ENCODE results near the gene LHPP. TPM values are rescaled to one million over a fixed set of nuclear protein-coding genes. Genes with fewer than 3 reads are reported as not detected.

The LHPP gene
- total RNA-seq, 1 experiment from 2014 or later: 6.6 TPM

DNA sequence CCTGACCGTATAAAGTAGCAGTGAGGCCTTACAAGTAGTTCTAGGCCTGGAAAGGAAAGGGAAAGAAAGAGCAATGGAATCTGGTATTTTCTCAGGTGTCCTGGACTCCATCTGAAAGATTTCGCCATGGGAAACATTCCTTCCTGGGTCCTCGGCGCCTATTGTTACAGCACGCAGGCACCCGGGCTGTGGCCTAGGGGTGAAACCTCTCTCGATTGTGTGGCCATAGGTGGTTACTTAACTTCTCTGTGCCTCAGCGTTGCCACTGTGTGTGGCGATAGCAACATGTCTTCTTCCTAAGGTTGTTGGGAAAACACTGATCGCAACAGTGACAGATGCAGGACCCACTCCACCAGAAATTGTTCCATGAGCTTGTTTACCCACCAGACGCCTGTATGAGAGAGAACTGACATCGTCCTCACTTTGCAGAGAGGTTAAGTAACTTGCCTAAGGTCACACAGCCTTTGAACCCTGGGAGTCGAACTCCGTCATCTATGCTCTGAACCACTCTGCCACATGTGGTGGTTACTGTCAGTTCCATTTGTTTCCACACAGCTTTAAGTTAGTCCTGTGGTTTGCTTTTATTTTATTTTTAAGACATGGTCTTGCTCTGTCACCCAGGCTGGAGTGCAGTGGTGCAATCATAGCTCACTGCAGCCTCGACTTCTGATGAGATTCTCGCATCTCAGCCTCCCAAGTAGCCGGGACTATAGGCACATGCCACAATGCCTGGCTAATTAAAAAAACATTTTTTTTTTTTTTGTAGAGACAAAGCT, 73.4 kb downstream of the LHPP start:
- Histone ChIP-seq H3K9me2 (replicated peaks; ENCODE audit: low read length) (no peaks in the 10 kb centered on the region), H4K20me1 (ENCODE audit: low read length) (no peaks in the 10 kb centered on the region), H3F3A (ENCODE audit: low read length, unreplicated experiment) (no peaks in the 10 kb centered on the region), H3K36me3 (ENCODE audit: low read depth, low read length) (no peaks in the 10 kb centered on the region), H3K9me3 (ENCODE audit: low read length) (no peaks in the 10 kb centered on the region), H2AFZ (ENCODE audit: low read length) (no peak overlapping the region), H3K27me3 (ENCODE audit: low read length) (no peaks in the 10 kb centered on the region), H3K4me2 (ENCODE audit: low read length) (no peak overlapping the region), H3K9ac (ENCODE audit: low read length) (no peak overlapping the region), H3K4me1 (ENCODE audit: insufficient read depth, low read length) (no peaks in the 10 kb centered on the region), H3K4me3 (ENCODE audit: low read length) (no peak overlapping the region), H3K27ac (ENCODE audit: low read length) (no peak overlapping the region), H3K79me2 (ENCODE audit: low read length) (no peaks in the 10 kb centered on the region)
- intact Hi-C loops (cut with micrococcal nuclease): no loop called here
- no peak for ATAC-seq
- TF ChIP-seq, protein P1, sequence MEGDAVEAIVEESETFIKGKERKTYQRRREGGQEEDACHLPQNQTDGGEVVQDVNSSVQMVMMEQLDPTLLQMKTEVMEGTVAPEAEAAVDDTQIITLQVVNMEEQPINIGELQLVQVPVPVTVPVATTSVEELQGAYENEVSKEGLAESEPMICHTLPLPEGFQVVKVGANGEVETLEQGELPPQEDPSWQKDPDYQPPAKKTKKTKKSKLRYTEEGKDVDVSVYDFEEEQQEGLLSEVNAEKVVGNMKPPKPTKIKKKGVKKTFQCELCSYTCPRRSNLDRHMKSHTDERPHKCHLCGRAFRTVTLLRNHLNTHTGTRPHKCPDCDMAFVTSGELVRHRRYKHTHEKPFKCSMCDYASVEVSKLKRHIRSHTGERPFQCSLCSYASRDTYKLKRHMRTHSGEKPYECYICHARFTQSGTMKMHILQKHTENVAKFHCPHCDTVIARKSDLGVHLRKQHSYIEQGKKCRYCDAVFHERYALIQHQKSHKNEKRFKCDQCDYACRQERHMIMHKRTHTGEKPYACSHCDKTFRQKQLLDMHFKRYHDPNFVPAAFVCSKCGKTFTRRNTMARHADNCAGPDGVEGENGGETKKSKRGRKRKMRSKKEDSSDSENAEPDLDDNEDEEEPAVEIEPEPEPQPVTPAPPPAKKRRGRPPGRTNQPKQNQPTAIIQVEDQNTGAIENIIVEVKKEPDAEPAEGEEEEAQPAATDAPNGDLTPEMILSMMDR (conservative IDR thresholded peaks at IDR 0.05; ENCODE audit: low read depth, low read length): no peak
- TF ChIP-seq EZH2 (IDR thresholded peaks at IDR 0.05; ENCODE audit: low read length, unreplicated experiment) (no peak), EZH2phosphoT487 (IDR thresholded peaks at IDR 0.05; ENCODE audit: borderline replicate concordance, low read length) (no peak)
- CTCF ChIA-PET: no interaction called here
- no peak for DNase-seq
- no TSS peak for BruUV-seq (replicated peaks)
- POLR2A ChIA-PET (ENCODE audit: unreplicated experiment): no interaction called here

DNA sequence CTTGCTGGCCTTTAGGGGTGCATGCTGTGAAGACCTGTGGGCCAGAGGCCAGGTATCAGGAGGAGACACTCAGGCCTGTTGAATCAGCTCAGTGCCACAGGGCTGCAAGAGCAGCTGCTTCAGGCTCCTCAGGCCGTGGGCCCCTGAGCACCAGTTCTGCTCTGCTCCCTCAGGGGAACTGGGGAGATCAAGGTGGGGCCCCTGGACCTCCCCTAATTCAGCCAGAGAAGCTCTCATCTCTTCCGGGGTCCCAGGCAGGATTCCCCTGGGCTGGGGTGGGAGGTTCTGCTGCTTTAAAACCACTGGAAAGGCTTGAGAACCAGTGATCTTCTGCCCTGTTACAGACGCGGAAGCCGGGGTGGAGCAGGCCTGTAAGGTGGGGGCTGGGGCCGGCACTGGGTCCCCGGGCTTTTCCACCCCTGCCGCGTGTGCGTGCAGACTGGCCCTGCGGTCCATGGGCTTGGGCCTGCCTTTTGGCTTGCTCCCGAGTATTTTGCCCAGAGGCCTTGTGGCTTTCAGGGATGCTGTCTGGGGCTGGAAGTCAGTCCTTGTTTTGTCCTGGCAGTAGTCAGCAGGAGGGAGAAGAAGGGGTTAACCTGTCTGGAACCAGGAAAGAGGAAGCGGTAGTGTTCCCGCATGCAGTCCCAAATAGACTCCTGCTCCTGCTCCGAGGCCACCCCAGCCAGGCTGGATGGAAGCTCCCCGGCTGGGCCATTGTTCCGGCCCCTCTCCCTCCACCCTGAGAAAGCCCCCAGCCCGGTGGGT, 74.3 kb downstream of the LHPP start:
- POLR2A ChIA-PET (ENCODE audit: unreplicated experiment): no interaction called here
- H2AFZ ChIP-seq (ENCODE audit: low read length): no peak overlapping the region
- no peak overlapping the region for H3K4me3 ChIP-seq (ENCODE audit: low read length)
- ATAC-seq (no peak), DNase-seq (no peak)
- H4K20me1 ChIP-seq (ENCODE audit: low read length): no peaks in the 10 kb centered on the region
- H3K9me2 ChIP-seq (replicated peaks; ENCODE audit: low read length): no peaks in the 10 kb centered on the region
- no peak for TF ChIP-seq EZH2 (IDR thresholded peaks at IDR 0.05; ENCODE audit: low read length, unreplicated experiment)
- H3K4me1 ChIP-seq (ENCODE audit: insufficient read depth, low read length): no peaks in the 10 kb centered on the region
- H3K4me2 ChIP-seq (ENCODE audit: low read length): no peak overlapping the region
- no peaks in the 10 kb centered on the region for H3K27me3 ChIP-seq (ENCODE audit: low read length)
- intact Hi-C loops (cut with micrococcal nuclease): no loop called here
- H3K9ac ChIP-seq (ENCODE audit: low read length): no peak overlapping the region
- no peaks in the 10 kb centered on the region for H3K9me3 ChIP-seq (ENCODE audit: low read length)
- no peaks in the 10 kb centered on the region for H3K36me3 ChIP-seq (ENCODE audit: low read depth, low read length)
- no peaks in the 10 kb centered on the region for H3K79me2 ChIP-seq (ENCODE audit: low read length)
- no peaks in the 10 kb centered on the region for H3F3A ChIP-seq (ENCODE audit: low read length, unreplicated experiment)
- BruUV-seq (replicated peaks): no TSS peak
- CTCF ChIA-PET: no interaction called here
- H3K27ac ChIP-seq (ENCODE audit: low read length): no peak overlapping the region

DNA sequence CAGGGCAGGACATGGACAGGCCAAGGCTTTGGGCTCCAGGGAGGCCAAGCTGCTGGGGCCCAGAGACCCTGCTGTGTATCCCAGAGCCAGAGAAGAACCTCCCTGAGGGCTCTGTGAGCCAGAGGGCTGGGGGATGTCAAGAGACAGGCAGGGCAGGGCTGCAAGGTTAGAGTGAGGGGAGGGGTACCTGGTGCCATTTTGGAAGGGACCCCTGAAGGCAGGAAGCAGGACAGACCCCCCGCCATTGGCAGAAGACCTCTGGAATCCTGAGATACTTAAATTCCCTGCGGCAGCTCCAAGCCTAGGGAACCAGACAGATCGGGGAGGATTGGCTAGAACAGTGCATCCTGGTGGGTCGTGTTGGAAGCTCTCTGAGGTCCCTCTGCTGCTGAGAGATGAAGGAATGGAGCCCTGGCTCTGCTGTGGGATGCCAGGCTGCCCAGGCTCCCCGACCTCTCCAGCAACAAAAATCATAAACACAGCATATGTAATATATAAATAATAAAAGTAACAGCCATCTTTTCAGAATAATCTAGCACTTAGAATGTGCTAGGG, 75.0 kb downstream of the LHPP start:
- H3K9me2 ChIP-seq (replicated peaks; ENCODE audit: low read length): no peaks in the 10 kb centered on the region
- H3K4me3 ChIP-seq (ENCODE audit: low read length): no peak overlapping the region
- BruUV-seq (replicated peaks): no TSS peak
- no peaks in the 10 kb centered on the region for H3K36me3 ChIP-seq (ENCODE audit: low read depth, low read length)
- H3K79me2 ChIP-seq (ENCODE audit: low read length): no peaks in the 10 kb centered on the region
- CTCF ChIA-PET: no interaction called here
- H2AFZ ChIP-seq (ENCODE audit: low read length): no peak overlapping the region
- TF ChIP-seq EZH2phosphoT487 (IDR thresholded peaks at IDR 0.05; ENCODE audit: borderline replicate concordance, low read length): no peak
- no peak for TF ChIP-seq EZH2 (IDR thresholded peaks at IDR 0.05; ENCODE audit: low read length, unreplicated experiment)
- TF ChIP-seq, protein P1 (conservative IDR thresholded peaks at IDR 0.05; ENCODE audit: low read depth, low read length): no peak
- H3K9ac ChIP-seq (ENCODE audit: low read length): no peak overlapping the region
- POLR2A ChIA-PET (ENCODE audit: unreplicated experiment): no interaction called here
- DNase-seq (no peak), ATAC-seq (no peak)
- intact Hi-C loops (cut with micrococcal nuclease): no loop called here
- no peaks in the 10 kb centered on the region for H4K20me1 ChIP-seq (ENCODE audit: low read length)
- no peaks in the 10 kb centered on the region for H3K9me3 ChIP-seq (ENCODE audit: low read length)
- no peak overlapping the region for H3K4me2 ChIP-seq (ENCODE audit: low read length)
- H3K27me3 ChIP-seq (ENCODE audit: low read length): no peaks in the 10 kb centered on the region
- no peaks in the 10 kb centered on the region for H3F3A ChIP-seq (ENCODE audit: low read length, unreplicated experiment)
- no peak overlapping the region for H3K27ac ChIP-seq (ENCODE audit: low read length)
- no peaks in the 10 kb centered on the region for H3K4me1 ChIP-seq (ENCODE audit: insufficient read depth, low read length)
